HepG2 (cell line): ENCODE results near the gene SLC50A1. TPM values are rescaled to one million over a fixed set of nuclear protein-coding genes. Genes with fewer than 3 reads are reported as not detected.

Experiments used
- CREB1 ChIP-seq, 2 experiments: fragments of 450-650 bp in 1 of 2; IDR thresholded peaks; 2 replicates each; pipeline ENCODE4 v1.6.1; 2016 to 2017; ENCODE audit warnings: control low read depth in 1 of 2, mild to moderate bottlenecking in 1 of 2, missing compliant biosample characterization in 1 of 2, missing genetic modification characterization in 1 of 2
- KIAA2018 ChIP-seq: sonication (generic); formaldehyde crosslinking; IDR thresholded peaks from 2 replicates; pipeline ENCODE4 v1.5.0; 2020; ENCODE audit warnings: mild to moderate bottlenecking, missing genetic modification reagents, borderline replicate concordance
- MIXL1 ChIP-seq: IDR thresholded peaks from 2 replicates; pipeline ENCODE4 v1.6.1; 2016
- PLSCR1 ChIP-seq: sonication (generic); formaldehyde crosslinking; IDR thresholded peaks from 2 replicates; pipeline ENCODE4 v1.5.0; 2020; ENCODE audit warnings: missing genetic modification reagents, mild to moderate bottlenecking, borderline replicate concordance
- SRF ChIP-seq: IDR thresholded peaks from 2 replicates; pipeline ENCODE4 v1.6.1; 2011; ENCODE audit warnings: mild to moderate bottlenecking, low read depth, low read length, moderate library complexity
- ZFP36L1 ChIP-seq: sonication (generic); formaldehyde crosslinking; IDR thresholded peaks from 2 replicates; pipeline ENCODE4 v1.8.0; 2022; ENCODE audit warnings: mild to moderate bottlenecking, missing genetic modification reagents, moderate library complexity
- ZGPAT ChIP-seq: IDR thresholded peaks from 2 replicates; pipeline ENCODE4 v1.6.1; 2016; ENCODE audit warnings: mild to moderate bottlenecking
- ZNF282 ChIP-seq: fragments of 450-650 bp; IDR thresholded peaks from 2 replicates; pipeline ENCODE4 v1.6.1; 2018; ENCODE audit not compliant: partially characterized antibody
- ZNF335 ChIP-seq: sonication (generic); formaldehyde crosslinking; IDR thresholded peaks from 2 replicates; pipeline ENCODE4 v1.4.0; 2020; ENCODE audit warnings: missing genetic modification reagents
- ZNF589 ChIP-seq: sonication (generic); formaldehyde crosslinking; conservative IDR thresholded peaks from 2 replicates; pipeline ENCODE4 v1.8.0; 2022; ENCODE audit warnings: mild to moderate bottlenecking, moderate library complexity, missing genetic modification reagents
- ZNF687 ChIP-seq: sonication (generic); formaldehyde crosslinking; IDR thresholded peaks from 2 replicates; pipeline ENCODE4 v1.5.1; 2020; ENCODE audit warnings: mild to moderate bottlenecking, missing genetic modification reagents, moderate library complexity
- ZNF704 ChIP-seq: sonication (generic); formaldehyde crosslinking; IDR thresholded peaks from 2 replicates; pipeline ENCODE4 v1.8.1; 2023; ENCODE audit warnings: mild to moderate bottlenecking, inconsistent platforms, moderate library complexity, missing genetic modification reagents, borderline replicate concordance
- ZNF792 ChIP-seq: IDR thresholded peaks from 2 replicates; pipeline ENCODE4 v1.6.1; 2016
- polyA plus RNA-seq, 8 experiments: library from polyadenylated mRNA; depleted of rRNA in 3 of 8; stranded (reverse) in 7 of 8; unstranded in 1 of 8; fragments of >200 nt; fragmentation: Illumina TruSeq in 4 of 8; extraction: Trizol in 4 of 8; gene quantifications; 2 replicates each; pipeline versions ENCODE4 v1.2.1 to v1.2.3, GENCODE V29; 2011 to 2016; ENCODE audit warnings: low read depth in 4 of 8, missing spikeins in 1 of 8, mixed read lengths in 1 of 8; ENCODE audit not compliant: insufficient read depth in 1 of 8
- total RNA-seq, 5 experiments: library from RNA; depleted of rRNA; stranded (reverse); fragments of >200 nt; fragmentation: Illumina TruSeq; extraction: Trizol; gene quantifications; 2 replicates each; pipeline ENCODE4 v1.2.3, GENCODE V29; 2016; ENCODE audit warnings: low read depth in 1 of 5

Gene SLC50A1
- total and polyA plus RNA-seq, 2 of the 13 experiments (the other 11 are each of a cell fraction or from before 2014, with no cell fraction given): 22.5 to 46.8 TPM

- TF ChIP-seq KIAA2018 (no peak), PLSCR1 (CRISPR knock-in tag) (no peak), ZGPAT (CRISPR knock-in tag) (peak; percentile 72; the same call in 1 of the 2 replicates), SRF (no peak), ZNF282 (no peak), ZNF335 (CRISPR knock-in tag) (peak; percentile 72; the same call in 1 of the 2 replicates), CREB1 (IDR thresholded peaks at IDR 0.05) (peak; percentile 78), CREB1 (CRISPR knock-in tag; IDR thresholded peaks at IDR 0.05) (no peak), ZNF687 (CRISPR knock-in tag) (peak; percentile 62; the same call in 1 of the 2 replicates), MIXL1 (0 out of 2 replicates have a peak, but pooled peaks have one; percentile 29), ZFP36L1 (peak; percentile 22; the same call in 1 of the 2 replicates), ZNF792 (CRISPR knock-in tag) (no peak; the same call in 1 of the 2 replicates), ZNF704 (no peak), ZNF589 (no peak)
These were observed 705 bp upstream of the SLC50A1 start (continued) for GRCh38 chr1:155134880-155135414.
